ENCODE results near the gene OTOF.

Gene OTOF

DNA sequence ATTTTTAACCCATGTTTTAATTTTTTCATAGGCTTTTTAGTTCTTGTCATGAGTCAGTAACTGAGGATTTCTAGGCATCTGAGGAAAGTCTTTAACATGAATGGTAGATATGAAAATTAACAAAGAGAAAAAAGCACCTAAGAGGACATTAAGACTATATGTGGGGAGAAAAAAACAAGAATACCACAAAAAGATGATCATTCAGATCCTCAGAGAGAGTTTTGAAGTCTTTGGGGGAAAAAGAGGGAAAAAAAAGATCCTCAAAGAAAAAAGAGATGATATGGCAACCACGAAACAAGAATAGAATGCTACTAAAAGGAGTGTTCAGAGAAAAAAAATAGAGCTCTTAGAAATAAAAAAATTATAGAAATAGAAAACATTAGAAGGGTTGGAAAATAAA, 68.1 kb downstream of the OTOF start:
- no peak for DNase-seq (ENCODE audit: low spot score)

DNA sequence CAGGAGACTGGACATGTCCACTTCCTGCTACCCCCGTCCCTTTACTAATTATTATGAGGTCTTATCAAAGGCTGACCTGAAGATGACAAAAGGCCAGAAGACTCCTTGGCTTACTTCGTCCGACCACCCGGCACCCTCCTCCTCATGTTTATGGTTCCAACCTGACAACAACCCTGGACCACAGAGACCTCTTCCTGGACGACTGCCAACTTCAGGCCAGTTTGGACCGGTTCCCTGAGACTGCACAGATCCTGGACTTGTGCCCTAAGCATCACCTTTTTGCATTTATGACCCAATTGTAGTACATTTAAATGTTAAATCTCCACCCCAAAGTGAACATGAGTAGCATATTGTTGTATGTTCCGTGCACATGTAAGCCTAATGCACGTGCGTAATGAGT, 70.4 kb downstream of the OTOF start:
- DNase-seq (ENCODE audit: low spot score): no peak

Measured in cerebellar cortex (tissue), 1 donor.